HEK293 (cell line): ENCODE data around the gene KIF25.

Experiments used
- CTCF ChIP-seq: fragments of 450-650 bp; formaldehyde crosslinking; IDR thresholded peaks from 2 replicates; pipeline ENCODE4 v1.5.1; 2016; ENCODE audit warnings: missing biosample characterization, missing genetic modification characterization
- GFI1B ChIP-seq: fragments of 450-650 bp; formaldehyde crosslinking; IDR thresholded peaks from 2 replicates; pipeline ENCODE4 v1.5.1; 2016; ENCODE audit warnings: missing biosample characterization, missing genetic modification characterization
- HOXA7 ChIP-seq: sonication (generic); formaldehyde crosslinking; IDR thresholded peaks from 2 replicates; pipeline ENCODE4 v1.8.1; 2022; ENCODE audit warnings: missing genetic modification reagents, borderline replicate concordance
- ZNF645 ChIP-seq: fragments of 450-650 bp; formaldehyde crosslinking; IDR thresholded peaks from 2 replicates; pipeline ENCODE4; 2016; ENCODE audit warnings: missing biosample characterization, missing genetic modification characterization
- ZNF701 ChIP-seq: fragments of 450-650 bp; formaldehyde crosslinking; IDR thresholded peaks from 2 replicates; pipeline ENCODE4 v1.5.1; 2016; ENCODE audit warnings: missing biosample characterization, missing genetic modification characterization

- TF ChIP-seq GFI1B (tag by site-specific recombination): no peak
- TF ChIP-seq ZNF645: no peak
- TF ChIP-seq ZNF701 (tag by site-specific recombination): no peak
- TF ChIP-seq CTCF (tag by site-specific recombination): no peak
- TF ChIP-seq HOXA7 (CRISPR knock-in tag): no peak
These were observed 52.3 kb downstream of the KIF25 start for GRCh38 chr6:168049706-168050224.
